ENCODE measurements around the gene CCDC28B. TPM values are rescaled to one million over a fixed set of nuclear protein-coding genes. Genes with fewer than 3 reads are reported as not detected.

Gene CCDC28B
- total and polyA plus RNA-seq, 2 of the 13 experiments (the other 11 are each of a cell fraction or from before 2014, with no cell fraction given): 2.6 to 3.5 TPM

DNA sequence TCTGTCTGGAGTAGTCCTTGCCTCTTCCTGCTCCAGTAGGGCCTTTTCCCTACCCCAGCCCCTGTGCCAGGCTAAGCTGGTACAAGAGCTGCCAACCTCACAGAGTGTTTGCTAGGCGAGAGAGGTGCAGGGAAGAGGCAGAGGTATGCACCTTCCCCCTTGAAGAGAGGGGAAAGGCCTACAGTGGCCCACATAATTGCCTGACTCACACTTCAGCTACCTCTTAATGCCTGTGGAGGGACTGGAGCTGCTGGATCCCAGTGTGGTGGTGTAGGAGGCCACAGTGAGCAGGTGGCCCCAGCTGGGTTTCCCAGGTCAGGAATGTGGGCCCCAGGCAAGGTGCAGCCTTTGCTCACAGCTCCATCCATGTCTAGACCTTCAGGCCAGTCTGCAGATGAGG, 3.3 kb upstream of the CCDC28B start:
- Histone ChIP-seq H3K4me2 (ENCODE audit: low read depth, low read length) (no peak overlapping the region), H3K27me3 (ENCODE audit: control insufficient read depth in 1 of 2, insufficient read depth in 2 of 2, low read length in 2 of 2) (no peaks in the 10 kb centered on the region), H4K20me1 (ENCODE audit: insufficient read depth, low read length) (no peaks in the 10 kb centered on the region), H3K9me3 (ENCODE audit: low read length) (no peaks in the 10 kb centered on the region), H3K4me3 (replicated peaks in 1 of 3; ENCODE audit: insufficient read depth in 1 of 3, low read depth in 2 of 3, low read length in 3 of 3) (no peak overlapping the region), H3K4me1 (ENCODE audit: insufficient read depth, low read length) (peaks cover 20% of the 10 kb centered on the region), H3K79me2 (ENCODE audit: insufficient read depth, low read length) (no peaks in the 10 kb centered on the region), H3K27ac (ENCODE audit: extremely low read length, insufficient read depth, low read length) (no peak overlapping the region), H3K9ac (ENCODE audit: insufficient read depth, low read depth, low read length) (no peak overlapping the region), H2AFZ (ENCODE audit: low read length) (no peak overlapping the region), H3K36me3 (replicated peaks in 1 of 2; ENCODE audit: control insufficient read depth in 1 of 2, insufficient read depth in 2 of 2, low read length in 2 of 2) (peaks cover 34 to 52% of the 10 kb centered on the region in 2 experiments)
- no peak for FAIRE-seq
- in situ Hi-C loops (cut with HindIII; ENCODE audit: extremely low pct_ligation_motif_present, low pct_unique_long_range_greater_than_20kb): no loop called here
- intact Hi-C loops (cut with micrococcal nuclease; ENCODE audit: unreplicated experiment): no loop called here
- DNase-seq (ENCODE audit: low spot score): no peak
- ChIA-PET POLR2A (interaction anchor here (0.7 to 4.8 kb wide), 9 partner anchors 8 to 124 kb away, joined by 3 to 38 read pairs (median 3); partner anchors contain the start of genes IQCC, KPNA6, TMEM39B and TXLNA), CTCF (ENCODE audit: low intra/inter-chr PET ratio, low total read pairs) (no interaction called here)
- WGBS (ENCODE audit: low lambda C conversion rate): 89% methylated on average over 1 of the region's 1 CpG
- ATAC-seq: no peak
- BruUV-seq (replicated peaks): no TSS peak
- no peak for TF ChIP-seq HOXA9 (CRISPR knock-in tag; IDR thresholded peaks at IDR 0.05; ENCODE audit: borderline replicate concordance)
- TF ChIP-seq, protein P1, sequence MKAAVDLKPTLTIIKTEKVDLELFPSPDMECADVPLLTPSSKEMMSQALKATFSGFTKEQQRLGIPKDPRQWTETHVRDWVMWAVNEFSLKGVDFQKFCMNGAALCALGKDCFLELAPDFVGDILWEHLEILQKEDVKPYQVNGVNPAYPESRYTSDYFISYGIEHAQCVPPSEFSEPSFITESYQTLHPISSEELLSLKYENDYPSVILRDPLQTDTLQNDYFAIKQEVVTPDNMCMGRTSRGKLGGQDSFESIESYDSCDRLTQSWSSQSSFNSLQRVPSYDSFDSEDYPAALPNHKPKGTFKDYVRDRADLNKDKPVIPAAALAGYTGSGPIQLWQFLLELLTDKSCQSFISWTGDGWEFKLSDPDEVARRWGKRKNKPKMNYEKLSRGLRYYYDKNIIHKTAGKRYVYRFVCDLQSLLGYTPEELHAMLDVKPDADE (CRISPR knock-in tag; IDR thresholded peaks at IDR 0.05): no peak
- TF ChIP-seq U2AF2 (IDR thresholded peaks at IDR 0.05; ENCODE audit: low read depth, low read length): no peak
- peak in 1 of 2 experiments; percentile 34; a peak in 1 of 4 replicates for TF ChIP-seq POLR2A (IDR thresholded peaks at IDR 0.05; ENCODE audit: insufficient read depth in 1 of 2, low read depth in 2 of 2, low read length in 2 of 2)
- TF ChIP-seq ZNF256 (CRISPR knock-in tag; conservative IDR thresholded peaks at IDR 0.05): no peak
- no peak for TF ChIP-seq RFXANK (CRISPR knock-in tag; IDR thresholded peaks at IDR 0.05)
- TF ChIP-seq, protein P2, sequence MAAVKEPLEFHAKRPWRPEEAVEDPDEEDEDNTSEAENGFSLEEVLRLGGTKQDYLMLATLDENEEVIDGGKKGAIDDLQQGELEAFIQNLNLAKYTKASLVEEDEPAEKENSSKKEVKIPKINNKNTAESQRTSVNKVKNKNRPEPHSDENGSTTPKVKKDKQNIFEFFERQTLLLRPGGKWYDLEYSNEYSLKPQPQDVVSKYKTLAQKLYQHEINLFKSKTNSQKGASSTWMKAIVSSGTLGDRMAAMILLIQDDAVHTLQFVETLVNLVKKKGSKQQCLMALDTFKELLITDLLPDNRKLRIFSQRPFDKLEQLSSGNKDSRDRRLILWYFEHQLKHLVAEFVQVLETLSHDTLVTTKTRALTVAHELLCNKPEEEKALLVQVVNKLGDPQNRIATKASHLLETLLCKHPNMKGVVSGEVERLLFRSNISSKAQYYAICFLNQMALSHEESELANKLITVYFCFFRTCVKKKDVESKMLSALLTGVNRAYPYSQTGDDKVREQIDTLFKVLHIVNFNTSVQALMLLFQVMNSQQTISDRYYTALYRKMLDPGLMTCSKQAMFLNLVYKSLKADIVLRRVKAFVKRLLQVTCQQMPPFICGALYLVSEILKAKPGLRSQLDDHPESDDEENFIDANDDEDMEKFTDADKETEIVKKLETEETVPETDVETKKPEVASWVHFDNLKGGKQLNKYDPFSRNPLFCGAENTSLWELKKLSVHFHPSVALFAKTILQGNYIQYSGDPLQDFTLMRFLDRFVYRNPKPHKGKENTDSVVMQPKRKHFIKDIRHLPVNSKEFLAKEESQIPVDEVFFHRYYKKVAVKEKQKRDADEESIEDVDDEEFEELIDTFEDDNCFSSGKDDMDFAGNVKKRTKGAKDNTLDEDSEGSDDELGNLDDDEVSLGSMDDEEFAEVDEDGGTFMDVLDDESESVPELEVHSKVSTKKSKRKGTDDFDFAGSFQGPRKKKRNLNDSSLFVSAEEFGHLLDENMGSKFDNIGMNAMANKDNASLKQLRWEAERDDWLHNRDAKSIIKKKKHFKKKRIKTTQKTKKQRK (IDR thresholded peaks at IDR 0.05; ENCODE audit: low read length): no peak
- peak; percentile 12 for TF ChIP-seq AGO2 (optimal IDR thresholded peaks at IDR 0.05; ENCODE audit: low read depth, low read length)
- no peak for TF ChIP-seq NFIB (CRISPR knock-in tag; IDR thresholded peaks at IDR 0.05; ENCODE audit: borderline replicate concordance)
- no peak for TF ChIP-seq ZNF3 (CRISPR knock-in tag; IDR thresholded peaks at IDR 0.05)
- TF ChIP-seq ZNF569 (CRISPR knock-in tag; IDR thresholded peaks at IDR 0.05; ENCODE audit: borderline replicate concordance): no peak
- TF ChIP-seq MXD4 (CRISPR knock-in tag; IDR thresholded peaks at IDR 0.05): no peak
- no peak for TF ChIP-seq CREB1 (IDR thresholded peaks at IDR 0.05)
- TF ChIP-seq CREB1 (CRISPR knock-in tag; IDR thresholded peaks at IDR 0.05): no peak
